ENCODE results near the gene PDGFC.

DNA sequence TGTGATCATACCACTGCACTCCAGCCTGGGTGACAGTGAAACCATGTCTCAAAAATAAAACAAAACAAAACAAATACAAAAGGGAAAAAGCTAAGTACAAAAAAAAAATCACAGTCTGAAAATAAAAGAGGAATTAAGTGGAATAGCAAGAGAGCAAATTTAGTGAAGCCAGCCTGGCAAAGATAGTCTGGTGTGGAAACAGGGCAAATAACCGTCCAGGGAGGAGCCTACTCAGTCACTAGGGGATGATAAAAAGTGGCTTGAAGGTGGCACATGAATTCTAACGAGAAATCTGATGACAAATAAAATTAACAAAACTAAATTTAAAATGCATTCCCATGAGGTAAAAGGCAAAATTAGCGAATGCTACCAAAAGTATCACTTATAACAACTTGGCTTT is 8.2 kb downstream of the PDGFC start:
- TF ChIP-seq, protein P1, sequence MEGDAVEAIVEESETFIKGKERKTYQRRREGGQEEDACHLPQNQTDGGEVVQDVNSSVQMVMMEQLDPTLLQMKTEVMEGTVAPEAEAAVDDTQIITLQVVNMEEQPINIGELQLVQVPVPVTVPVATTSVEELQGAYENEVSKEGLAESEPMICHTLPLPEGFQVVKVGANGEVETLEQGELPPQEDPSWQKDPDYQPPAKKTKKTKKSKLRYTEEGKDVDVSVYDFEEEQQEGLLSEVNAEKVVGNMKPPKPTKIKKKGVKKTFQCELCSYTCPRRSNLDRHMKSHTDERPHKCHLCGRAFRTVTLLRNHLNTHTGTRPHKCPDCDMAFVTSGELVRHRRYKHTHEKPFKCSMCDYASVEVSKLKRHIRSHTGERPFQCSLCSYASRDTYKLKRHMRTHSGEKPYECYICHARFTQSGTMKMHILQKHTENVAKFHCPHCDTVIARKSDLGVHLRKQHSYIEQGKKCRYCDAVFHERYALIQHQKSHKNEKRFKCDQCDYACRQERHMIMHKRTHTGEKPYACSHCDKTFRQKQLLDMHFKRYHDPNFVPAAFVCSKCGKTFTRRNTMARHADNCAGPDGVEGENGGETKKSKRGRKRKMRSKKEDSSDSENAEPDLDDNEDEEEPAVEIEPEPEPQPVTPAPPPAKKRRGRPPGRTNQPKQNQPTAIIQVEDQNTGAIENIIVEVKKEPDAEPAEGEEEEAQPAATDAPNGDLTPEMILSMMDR (IDR thresholded peaks at IDR 0.05; ENCODE audit: low read length) = no peak
- TF ChIP-seq EZH2phosphoT487 (IDR thresholded peaks at IDR 0.05; ENCODE audit: low read length) = no peak

All from MM.1S (cell line).